Thoracic aorta (tissue), 2 donors: ENCODE results near the gene BIRC7. TPM values are rescaled to one million over a fixed set of nuclear protein-coding genes. Genes with fewer than 3 reads are reported as not detected.

ENCODE experiments used
- ATAC-seq: fragments of 150-250 bp; one replicate; pipeline ENCODE4 v1.8.0; 2017; ENCODE audit warnings: low read depth; ENCODE audit not compliant: insufficient number of reproducible peaks, low FRiP score
- DNase-seq: peaks from one replicate; pipeline ENCODE4 v3.0.0-alpha.2; 2020; ENCODE audit warnings: low spot score
- H3K27ac ChIP-seq, 2 donors: fragments of 200-600 bp; sonication (generic); 1 replicate in 1 of 2; 2 replicates in 1 of 2; pipeline ENCODE4 v1.5.1; 2016; ENCODE audit warnings: mild to moderate bottlenecking in 2 of 2, moderate library complexity in 2 of 2
- H3K27me3 ChIP-seq: fragments of 200-600 bp; sonication (generic); replicated peaks from 2 replicates; pipeline ENCODE4 v1.6.0; 2016; ENCODE audit warnings: mild to moderate bottlenecking; ENCODE audit not compliant: insufficient read depth
- H3K36me3 ChIP-seq: fragments of 200-600 bp; sonication (generic); one replicate; pipeline ENCODE4 v1.5.1; 2016
- H3K4me1 ChIP-seq, 2 donors: fragments of 200-600 bp; sonication (generic); 1 replicate in 1 of 2; 2 replicates in 1 of 2; pipeline versions ENCODE4 v1.5.1 to v1.6.0; 2016; ENCODE audit warnings: low read depth in 2 of 2, mild to moderate bottlenecking in 1 of 2; ENCODE audit not compliant: control insufficient read depth in 1 of 2
- H3K4me3 ChIP-seq: fragments of 200-600 bp; sonication (generic); 2 replicates; pipeline ENCODE4 v1.5.1; 2016; ENCODE audit warnings: mild to moderate bottlenecking
- H3K9me3 ChIP-seq: fragments of 200-600 bp; sonication (generic); 2 replicates; pipeline ENCODE4 v1.5.1; 2016
- total RNA-seq, 2 donors: library from RNA; depleted of rRNA; stranded (reverse); fragments of >200 nt; gene quantifications; one replicate each; pipeline versions ENCODE4 v1.1.0 to v1.2.3, GENCODE V29; 2016
- TF ChIP-seq, protein P1 (sequence below): fragments of 200-600 bp; sonication (generic); IDR thresholded peaks from one replicate; pipeline ENCODE4 v1.5.1; 2019; ENCODE audit warnings: antibody characterized with exemption

The BIRC7 gene
- total RNA-seq, 2 donors from 2014 or later: not detected

DNA sequence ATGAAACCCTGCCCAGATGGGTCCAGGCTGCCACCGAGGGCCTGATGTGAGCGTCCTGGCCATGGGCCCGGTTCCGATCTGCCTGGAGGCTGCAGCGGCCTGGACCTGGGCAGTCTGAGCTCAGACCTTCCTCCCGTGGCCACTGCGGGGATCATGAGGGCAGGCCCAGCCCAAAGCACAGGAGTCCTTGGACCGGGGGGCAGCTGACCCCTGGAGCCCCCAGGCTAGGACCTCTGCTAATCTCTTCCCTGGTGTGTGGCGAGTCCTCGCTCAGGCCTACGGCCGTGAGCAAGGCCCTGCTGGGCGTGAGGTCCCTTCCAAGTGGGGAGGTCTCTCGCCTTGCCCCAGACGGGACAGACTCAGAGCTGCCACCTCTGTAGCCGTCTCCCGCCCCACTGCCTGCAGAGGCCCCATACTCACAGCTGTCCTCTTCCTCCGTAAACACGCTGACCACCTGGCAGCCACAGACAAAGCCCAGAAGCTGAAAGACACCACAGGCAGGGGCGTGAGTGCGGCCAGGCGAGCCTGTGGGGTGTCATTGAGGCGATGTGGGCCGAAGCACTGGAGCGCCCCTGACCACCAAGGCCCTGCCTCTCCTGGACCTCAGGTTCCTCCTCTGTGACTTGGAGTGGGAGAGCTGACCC is 8.0 kb downstream of the BIRC7 start:
- DNase-seq (no peak), ATAC-seq (no peak)
- Histone ChIP-seq H3K4me1 (no peaks in the 10 kb centered on the region), H3K36me3 (no peaks in the 10 kb centered on the region), H3K27ac (no peak overlapping the region), H3K4me3 (no peak overlapping the region), H3K9me3 (no peaks in the 10 kb centered on the region), H3K27me3 (no peaks in the 10 kb centered on the region)
- TF ChIP-seq, protein P1, sequence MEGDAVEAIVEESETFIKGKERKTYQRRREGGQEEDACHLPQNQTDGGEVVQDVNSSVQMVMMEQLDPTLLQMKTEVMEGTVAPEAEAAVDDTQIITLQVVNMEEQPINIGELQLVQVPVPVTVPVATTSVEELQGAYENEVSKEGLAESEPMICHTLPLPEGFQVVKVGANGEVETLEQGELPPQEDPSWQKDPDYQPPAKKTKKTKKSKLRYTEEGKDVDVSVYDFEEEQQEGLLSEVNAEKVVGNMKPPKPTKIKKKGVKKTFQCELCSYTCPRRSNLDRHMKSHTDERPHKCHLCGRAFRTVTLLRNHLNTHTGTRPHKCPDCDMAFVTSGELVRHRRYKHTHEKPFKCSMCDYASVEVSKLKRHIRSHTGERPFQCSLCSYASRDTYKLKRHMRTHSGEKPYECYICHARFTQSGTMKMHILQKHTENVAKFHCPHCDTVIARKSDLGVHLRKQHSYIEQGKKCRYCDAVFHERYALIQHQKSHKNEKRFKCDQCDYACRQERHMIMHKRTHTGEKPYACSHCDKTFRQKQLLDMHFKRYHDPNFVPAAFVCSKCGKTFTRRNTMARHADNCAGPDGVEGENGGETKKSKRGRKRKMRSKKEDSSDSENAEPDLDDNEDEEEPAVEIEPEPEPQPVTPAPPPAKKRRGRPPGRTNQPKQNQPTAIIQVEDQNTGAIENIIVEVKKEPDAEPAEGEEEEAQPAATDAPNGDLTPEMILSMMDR: no peak

DNA sequence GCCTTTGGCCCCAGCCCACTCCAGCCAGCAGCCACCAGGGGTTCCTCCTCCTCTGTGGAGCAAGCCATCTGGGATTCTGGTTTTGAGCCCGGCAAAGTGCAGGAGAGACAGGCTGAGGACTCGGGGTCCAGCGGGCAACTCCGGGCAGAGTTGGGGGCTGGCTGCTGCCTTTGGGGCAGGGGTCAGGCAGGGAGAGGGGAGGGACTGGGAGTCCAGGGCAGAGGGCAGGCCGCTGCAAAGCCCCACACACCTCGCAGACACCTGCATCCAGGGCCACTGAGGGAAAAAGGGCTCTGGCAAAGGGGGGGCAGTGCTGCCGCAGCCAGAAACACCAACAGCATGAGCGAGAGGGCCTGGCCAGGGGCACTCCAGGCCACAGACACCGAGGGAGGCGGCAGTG is 8.8 kb downstream of the BIRC7 start:
- ATAC-seq (no peak), DNase-seq (no peak)
- Histone ChIP-seq H3K36me3 (no peaks in the 10 kb centered on the region), H3K4me3 (no peak overlapping the region), H3K9me3 (no peaks in the 10 kb centered on the region), H3K4me1 (no peaks in the 10 kb centered on the region), H3K27ac (no peak overlapping the region), H3K27me3 (no peaks in the 10 kb centered on the region)
- TF ChIP-seq, protein P1: no peak

DNA sequence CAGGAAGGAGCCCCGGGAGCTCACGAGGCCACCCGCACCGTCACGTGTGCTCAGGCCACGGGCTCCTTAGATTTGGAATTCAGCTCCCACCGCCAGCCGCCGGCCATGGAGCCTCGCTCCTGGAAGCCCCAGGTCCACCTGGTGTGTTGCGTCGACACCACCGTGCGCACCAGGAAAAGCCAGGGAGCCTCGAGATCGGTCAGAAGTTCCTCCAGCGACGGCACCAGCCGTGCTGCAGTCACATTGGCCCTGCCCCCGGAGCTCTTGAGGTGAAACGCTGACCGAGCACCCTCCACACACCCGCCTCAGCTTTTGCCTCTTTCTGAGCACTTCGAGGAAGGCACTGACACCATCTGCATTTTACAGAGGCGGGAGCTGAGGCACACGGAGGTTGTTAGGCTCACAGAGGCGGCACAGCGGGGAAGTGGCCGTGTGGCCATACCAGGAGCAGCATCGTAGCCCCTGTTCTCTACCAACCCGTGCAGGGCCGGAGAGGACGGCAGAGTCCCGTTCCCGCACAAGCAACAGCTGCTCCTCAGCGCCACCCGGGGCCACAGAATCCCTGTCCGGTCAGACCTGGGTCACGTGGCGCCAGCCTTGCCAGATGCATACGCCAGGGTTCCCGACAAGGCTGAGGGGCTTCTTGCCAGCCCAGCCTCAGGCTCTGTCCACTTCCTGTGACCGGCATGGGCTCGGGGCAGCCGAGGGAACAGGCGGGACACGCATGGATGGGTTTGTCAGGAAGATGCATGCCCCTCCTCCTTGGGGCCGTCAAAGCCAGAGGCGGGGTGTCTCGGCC is 11.0 kb downstream of the BIRC7 start:
- DNase-seq (no peak), ATAC-seq (no peak)
- no peaks in the 10 kb centered on the region for H3K27me3 ChIP-seq
- H3K4me3 ChIP-seq: no peak overlapping the region
- no peaks in the 10 kb centered on the region for H3K4me1 ChIP-seq
- no peak overlapping the region for H3K27ac ChIP-seq
- TF ChIP-seq, protein P1: no peak
- no peaks in the 10 kb centered on the region for H3K36me3 ChIP-seq
- H3K9me3 ChIP-seq: no peaks in the 10 kb centered on the region

DNA sequence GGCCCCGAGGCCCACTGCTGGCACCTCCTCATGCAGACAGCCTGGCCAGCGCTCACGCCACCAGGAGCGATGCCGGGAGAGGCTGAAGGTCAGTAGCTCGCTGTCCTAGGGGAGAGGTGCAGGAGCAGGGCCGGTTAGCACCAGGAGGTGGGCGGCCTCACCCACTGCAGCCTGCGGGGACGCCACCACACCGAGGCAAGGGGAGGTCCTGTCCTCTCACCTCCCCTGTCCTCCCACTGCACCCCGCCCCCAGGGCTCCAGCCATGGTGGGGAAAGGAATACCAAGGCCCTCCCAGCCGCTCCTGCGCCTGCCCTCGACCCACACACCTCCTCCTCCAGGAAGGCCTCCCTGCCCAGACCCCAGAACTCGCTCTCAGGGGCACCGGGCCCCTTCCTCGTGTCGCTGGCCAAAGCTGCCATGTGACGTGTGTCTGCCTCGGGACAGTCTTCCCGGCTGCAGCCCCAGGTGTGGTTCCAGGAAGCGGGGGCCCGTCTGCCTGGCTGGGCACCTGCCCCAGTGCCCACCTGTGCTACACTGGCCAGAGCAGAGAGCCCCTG is 12.0 kb downstream of the BIRC7 start:
- no peaks in the 10 kb centered on the region for H3K36me3 ChIP-seq
- no peaks in the 10 kb centered on the region for H3K4me1 ChIP-seq
- no peaks in the 10 kb centered on the region for H3K9me3 ChIP-seq
- no peak for DNase-seq
- no peaks in the 10 kb centered on the region for H3K27me3 ChIP-seq
- H3K27ac ChIP-seq: no peak overlapping the region
- TF ChIP-seq, protein P1: no peak
- ATAC-seq: no peak
- H3K4me3 ChIP-seq: no peak overlapping the region

DNA sequence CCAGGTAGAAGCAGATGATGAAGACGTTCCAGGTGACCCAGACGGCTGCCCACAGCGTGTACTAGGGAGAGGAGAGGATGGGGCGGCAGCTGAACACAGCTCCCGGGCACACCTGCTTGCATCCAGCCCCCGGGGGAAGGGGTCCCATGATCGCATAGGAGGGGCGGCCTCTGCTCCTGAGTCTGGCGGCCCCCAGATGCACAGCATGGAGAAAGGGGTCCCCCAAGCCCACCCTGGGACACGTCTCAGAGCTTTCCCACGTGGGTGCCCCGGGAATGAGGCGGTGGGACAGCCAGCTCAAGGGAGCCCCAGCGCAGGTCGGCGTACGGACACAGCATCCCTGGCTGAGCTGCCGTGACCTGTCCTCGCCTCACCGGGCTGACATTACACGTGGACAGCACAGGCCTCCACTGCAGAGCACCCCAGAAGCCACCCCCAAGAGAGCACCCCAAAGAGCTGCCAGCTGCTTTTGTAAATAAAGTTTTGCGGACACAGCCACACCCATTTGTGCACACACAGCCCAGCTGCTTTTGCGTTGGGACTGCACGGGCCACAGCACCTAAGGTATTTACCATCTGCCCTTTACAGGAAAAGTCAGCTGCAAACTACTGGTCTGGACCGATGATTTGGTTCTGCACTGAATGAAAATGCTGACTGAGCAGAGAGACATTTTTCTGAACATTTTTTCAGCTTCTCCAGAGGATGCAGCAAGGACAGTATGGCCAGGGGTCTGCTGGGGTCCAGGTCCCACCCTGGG is 13.3 kb downstream of the BIRC7 start:
- TF ChIP-seq, protein P1: no peak
- no peaks in the 10 kb centered on the region for H3K9me3 ChIP-seq
- H3K4me1 ChIP-seq: peaks cover 0 to 8% of the 10 kb centered on the region in 2 donors
- H3K4me3 ChIP-seq: no peak overlapping the region
- no peak for DNase-seq
- no peaks in the 10 kb centered on the region for H3K27me3 ChIP-seq
- ATAC-seq: no peak
- no peak overlapping the region for H3K27ac ChIP-seq
- H3K36me3 ChIP-seq: no peaks in the 10 kb centered on the region
